GM12878 (cell line): ENCODE results near the gene COG1. TPM values are rescaled to one million over a fixed set of nuclear protein-coding genes. Genes with fewer than 3 reads are reported as not detected.

Experiments used
- ATAC-seq: fragments of 200-7000 bp; cut with Tn5 transposase; 3 replicates; pipeline ENCODE4 v1.9.1; 2020; ENCODE audit warnings: mild to moderate bottlenecking, moderate library complexity
- BruUV-seq: library from RNA; stranded (reverse); fragments of 400-500 nt; replicated peaks from 2 replicates; lab custom pipeline; 2021; lab: Mats Ljungman, UMichigan
- CTCF ChIA-PET: fragments of 300-600 bp; sonication (Branson Sonifier 250); formaldehyde crosslinking; extraction: SDS; loops from one replicate; lab custom pipeline; 2021; ENCODE audit warnings: inconsistent platforms; lab: Yijun Ruan, JAX
- POLR2A ChIA-PET: fragments of 350-600 bp; formaldehyde crosslinking; extraction: SDS; loops from one replicate; lab custom pipeline; 2021; ENCODE audit warnings: inconsistent platforms; lab: Charles Lee
- RAD21 ChIA-PET: fragments of 300-600 bp; sonication (Branson Sonifier 250); formaldehyde crosslinking; loops from one replicate; lab custom pipeline; 2023; ENCODE audit warnings: antibody characterized with exemption; ENCODE audit not compliant: unreplicated experiment; lab: Charles Lee
- SMC1A ChIA-PET: fragments of 300-600 bp; sonication (Branson Sonifier 250); formaldehyde crosslinking; loops from one replicate; lab custom pipeline; 2023; ENCODE audit not compliant: unreplicated experiment, uncharacterized antibody; lab: Charles Lee
- DNase-seq: peaks from one replicate; pipeline ENCODE4 v3.0.0-alpha.2; 2011; ENCODE audit warnings: low read depth, low spot score
- FAIRE-seq: peaks from 3 replicates; lab custom pipeline; 2011; peaks lifted over from hg19 to GRCh38; lab: Jason Lieb, UNC
- H2AFZ ChIP-seq: 2 replicates; pipeline ENCODE4 v1.6.0; 2011; ENCODE audit warnings: low read depth, low read length, control low read depth; ENCODE audit not compliant: control insufficient read depth
- H3K27ac ChIP-seq: 2 replicates; pipeline ENCODE4 v1.5.1; 2011; ENCODE audit warnings: control low read depth; ENCODE audit not compliant: control insufficient read depth, insufficient read depth
- H3K27me3 ChIP-seq, 2 experiments: replicated peaks in 1 of 2; 2 replicates each; pipeline versions ENCODE4 v1.6.0 to v1.6.1; 2011; ENCODE audit warnings: low read length in 1 of 2; ENCODE audit not compliant: control insufficient read depth in 2 of 2, insufficient read depth in 2 of 2
- H3K36me3 ChIP-seq, 2 experiments: 2 replicates each; pipeline ENCODE4 v1.5.1; 2011; ENCODE audit warnings: low read length in 1 of 2; ENCODE audit not compliant: control insufficient read depth in 2 of 2, insufficient read depth in 2 of 2
- H3K4me1 ChIP-seq: 2 replicates; pipeline ENCODE4 v1.6.1; 2011; ENCODE audit warnings: mild to moderate bottlenecking, low read length, moderate library complexity, mixed read lengths; ENCODE audit not compliant: control insufficient read depth, insufficient read depth
- H3K4me2 ChIP-seq: 2 replicates; pipeline ENCODE4 v1.6.0; 2011; ENCODE audit warnings: control low read depth; ENCODE audit not compliant: control insufficient read depth, insufficient read depth
- H3K4me3 ChIP-seq: fragments of 200-600 bp; sonication (generic); 2 replicates; pipeline ENCODE4 v1.5.1; 2016
- H3K79me2 ChIP-seq: 2 replicates; pipeline ENCODE4 v1.6.0; 2011; ENCODE audit warnings: low read length; ENCODE audit not compliant: control insufficient read depth, insufficient read depth
- H3K9ac ChIP-seq: 2 replicates; pipeline ENCODE4 v1.8.0; 2011; ENCODE audit warnings: low read length, control low read depth, mixed read lengths; ENCODE audit not compliant: control insufficient read depth, insufficient read depth
- H3K9me3 ChIP-seq: replicated peaks from 3 replicates; pipeline ENCODE4 v1.5.1; 2011; ENCODE audit warnings: mild to moderate bottlenecking, low read length; ENCODE audit not compliant: control insufficient read depth, insufficient read depth
- H4K20me1 ChIP-seq: 2 replicates; pipeline ENCODE4 v1.6.0; 2011; ENCODE audit not compliant: control insufficient read depth, insufficient read depth
- CTCF ChIP-seq, 3 experiments: IDR thresholded peaks in 2 of 3; conservative IDR thresholded peaks in 1 of 3; 2 replicates each; pipeline ENCODE4 v1.5.1; 2011; ENCODE audit warnings: low read depth in 3 of 3, low read length in 3 of 3, mild to moderate bottlenecking in 3 of 3, control low read depth in 2 of 3, moderate library complexity in 2 of 3, inconsistent platforms in 1 of 3, mixed read lengths in 1 of 3; ENCODE audit not compliant: control insufficient read depth in 2 of 3, insufficient read depth in 1 of 3; ENCODE audit errors: extremely low read depth in 1 of 3
- IRF4 ChIP-seq: IDR thresholded peaks from 2 replicates; pipeline ENCODE4 v1.6.1; 2011; ENCODE audit warnings: low read depth, low read length
- MAX ChIP-seq: IDR thresholded peaks from 2 replicates; pipeline ENCODE4 v1.6.1; 2012; ENCODE audit warnings: low read depth, low read length, improper control_type of control experiment
- NBN ChIP-seq: fragments of 450-650 bp; IDR thresholded peaks from 2 replicates; pipeline ENCODE4 v1.6.1; 2016
- PML ChIP-seq: IDR thresholded peaks from 2 replicates; pipeline ENCODE4 v1.6.1; 2012; ENCODE audit warnings: low read length, inconsistent platforms
- SMAD5 ChIP-seq: IDR thresholded peaks from 2 replicates; pipeline ENCODE4 v1.6.1; 2016; ENCODE audit warnings: antibody characterized with exemption, low read depth
- WGBS: methylation state at CpG from one replicate; pipeline ENCODE4 v1.1.6; 2016; ENCODE audit warnings: low lambda C conversion rate; ENCODE audit not compliant: insufficient replicate concordance, insufficient coverage; ENCODE audit errors: missing lambda C conversion rate; 5-methylcytosine and 5-hydroxymethylcytosine counted together
- in situ Hi-C: fragments of 300-500 bp; cut with MboI; formaldehyde crosslinking; loops from 9 replicates; pipeline ENCODE4 v1.14.3; 2018; ENCODE audit warnings: mixed read lengths
- intact Hi-C: fragments of 100-400 bp; cut with micrococcal nuclease; formaldehyde crosslinking; loops from one replicate; pipeline ENCODE4 v1.14.2; 2022; ENCODE audit not compliant: unreplicated experiment
- polyA plus RNA-seq, 11 experiments: library from polyadenylated mRNA; depleted of rRNA in 4 of 11; unstranded in 6 of 11; stranded (reverse) in 5 of 11; fragments of >200 nt; fragmentation: Nextera tagmentation in 4 of 11; fragmentation: Illumina TruSeq in 1 of 11; extraction: Ambion mirVana in 4 of 11; extraction: Trizol in 1 of 11; gene quantifications; 1 replicate in 1 of 11; 2 replicates in 10 of 11; pipeline versions ENCODE4 v1.2.1 to v1.2.3, GENCODE V29; 2011 to 2016; ENCODE audit warnings: inconsistent platforms in 2 of 11, missing spikeins in 2 of 11, low read depth in 1 of 11
- total RNA-seq, 4 experiments: library from RNA; depleted of rRNA in 3 of 4; stranded (reverse); fragments of >200 nt in 3 of 4; fragmentation: Illumina TruSeq in 1 of 4; extraction: Trizol in 1 of 4; gene quantifications; 2 replicates each; pipeline versions ENCODE4 v1.2.1 to v1.2.3, GENCODE V29; 2013 to 2021
- TF ChIP-seq, protein P1 (sequence below): fragments of 450-650 bp; IDR thresholded peaks from 2 replicates; pipeline ENCODE4 v1.6.1; 2018; ENCODE audit warnings: borderline replicate concordance, mild to moderate bottlenecking; ENCODE audit not compliant: partially characterized antibody

The COG1 gene
- total and polyA plus RNA-seq, 10 of the 15 experiments (the other 5 are each of a cell fraction or from before 2014, with no cell fraction given) = 10.5 to 24.1 (median 18.1) TPM

GRCh38 chr17:73215447-73215846 is 22.6 kb downstream of the COG1 start:
- Histone ChIP-seq H3K4me2 (no peak overlapping the region), H3K79me2 (no peaks in the 10 kb centered on the region; the same call in none of the 2 replicates), H3K9me3 (no peaks in the 10 kb centered on the region), H3K9ac (no peak overlapping the region), H3K36me3 (peaks cover 5 to 12% of the 10 kb centered on the region in 2 experiments), H3K4me3 (no peak overlapping the region), H4K20me1 (no peaks in the 10 kb centered on the region; the same call in 1 of the 2 replicates), H3K4me1 (peaks cover 4% of the 10 kb centered on the region; the same call in 1 of the 2 replicates), H3K27ac (no peak overlapping the region), H3K27me3 (no peaks in the 10 kb centered on the region), H2AFZ (no peak overlapping the region)
- ChIA-PET SMC1A (interaction anchor here (0.6 to 4.7 kb wide), 5 partner anchors 10 to 20 kb away, joined by 3 to 27 read pairs (median 4); a partner anchor contains a TSS), POLR2A (interaction anchor here (1.3 to 1.6 kb wide), 2 partner anchors 10 to 16 kb away, joined by 3 to 4 read pairs; a partner anchor contains a TSS), CTCF (interaction anchor here (1.1 to 4.1 kb wide), 4 partner anchors 12 to 155 kb away, joined by 3 to 24 read pairs (median 5); a partner anchor contains a TSS), RAD21 (no interaction called here)
- DNase-seq (no peak), FAIRE-seq (no peak), ATAC-seq (peak; percentile 79)
- no TSS peak for BruUV-seq
- TF ChIP-seq SMAD5 = no peak
- TF ChIP-seq CTCF (IDR thresholded peaks at IDR 0.05 in 2 of 3, conservative IDR thresholded peaks at IDR 0.05 in 1 of 3; ENCODE audit: control insufficient read depth in 2 of 3, extremely low read depth in 1 of 3, insufficient read depth in 1 of 3, low read depth in 3 of 3, low read length in 3 of 3) = peak in 2 of 3 experiments; percentile 0 to 30; a peak in 1 of 6 replicates
- in situ Hi-C loops (no loop called here), intact Hi-C loops (no loop called here)
- WGBS = 97% methylated on average over 2 of the region's 2 CpGs

DNA sequence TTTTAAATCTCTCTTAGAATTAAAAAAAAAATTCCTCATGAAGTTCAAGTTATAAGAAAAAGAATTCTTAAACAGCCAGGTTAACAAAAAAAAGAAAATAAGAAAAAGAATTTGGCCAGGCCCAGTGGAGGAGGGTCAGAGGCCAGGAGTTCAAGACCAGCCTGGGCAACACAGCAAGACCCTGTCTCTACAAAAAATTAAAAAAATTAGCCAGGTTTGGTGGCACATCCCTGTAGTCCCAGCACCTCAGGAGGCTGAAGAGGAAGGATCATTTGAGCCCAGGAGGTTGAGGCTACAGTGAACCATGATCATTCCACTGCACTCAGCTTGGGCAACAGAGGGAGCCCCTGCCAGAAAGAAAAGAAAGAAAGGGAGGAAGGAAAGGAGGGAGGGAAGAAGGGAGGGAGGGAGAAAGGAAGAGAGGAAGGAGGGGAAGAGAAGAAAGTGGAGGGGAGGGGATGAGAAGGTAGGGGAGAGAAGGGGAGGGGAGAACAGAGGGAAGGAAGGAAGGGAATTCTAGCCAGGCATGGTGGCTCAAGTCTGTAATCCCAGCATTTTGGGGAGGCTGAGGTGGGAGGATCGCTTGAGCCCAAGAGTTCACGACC is 30.9 kb downstream of the COG1 start:
- in situ Hi-C loops (no loop called here), intact Hi-C loops (no loop called here)
- 100% methylated on average over 2 of the region's 2 CpGs for WGBS
- BruUV-seq = no TSS peak
- Histone ChIP-seq H3K4me2 (no peak overlapping the region), H2AFZ (no peak overlapping the region), H3K27me3 (no peaks in the 10 kb centered on the region), H3K4me1 (peaks cover 10% of the 10 kb centered on the region), H3K9me3 (no peaks in the 10 kb centered on the region), H3K79me2 (peaks cover 43% of the 10 kb centered on the region), H3K27ac (no peak overlapping the region), H4K20me1 (no peaks in the 10 kb centered on the region), H3K36me3 (peaks cover 0 to 3% of the 10 kb centered on the region in 2 experiments; a peak in 2 of 4 replicates), H3K9ac (no peak overlapping the region), H3K4me3 (no peak overlapping the region)
- ChIA-PET RAD21 (no interaction called here), POLR2A (interaction anchor here (0.6 kb wide), 1 partner anchor 32 kb away, joined by 4 read pairs; no protein-coding TSS in a partner anchor), CTCF (interaction anchor here (1.1 to 1.8 kb wide), 2 partner anchors 146 to 498 kb away, joined by 4 to 6 read pairs; no protein-coding TSS in a partner anchor), SMC1A (interaction anchor here (1.1 to 2.0 kb wide), 2 partner anchors 8 to 26 kb away, joined by 3 to 6 read pairs; a partner anchor contains a TSS)
- ATAC-seq (no peak), DNase-seq (no peak), FAIRE-seq (no peak)
- TF ChIP-seq NBN (no peak), MAX (no peak), PML (no peak), IRF4 (no peak)
- TF ChIP-seq, protein P1, sequence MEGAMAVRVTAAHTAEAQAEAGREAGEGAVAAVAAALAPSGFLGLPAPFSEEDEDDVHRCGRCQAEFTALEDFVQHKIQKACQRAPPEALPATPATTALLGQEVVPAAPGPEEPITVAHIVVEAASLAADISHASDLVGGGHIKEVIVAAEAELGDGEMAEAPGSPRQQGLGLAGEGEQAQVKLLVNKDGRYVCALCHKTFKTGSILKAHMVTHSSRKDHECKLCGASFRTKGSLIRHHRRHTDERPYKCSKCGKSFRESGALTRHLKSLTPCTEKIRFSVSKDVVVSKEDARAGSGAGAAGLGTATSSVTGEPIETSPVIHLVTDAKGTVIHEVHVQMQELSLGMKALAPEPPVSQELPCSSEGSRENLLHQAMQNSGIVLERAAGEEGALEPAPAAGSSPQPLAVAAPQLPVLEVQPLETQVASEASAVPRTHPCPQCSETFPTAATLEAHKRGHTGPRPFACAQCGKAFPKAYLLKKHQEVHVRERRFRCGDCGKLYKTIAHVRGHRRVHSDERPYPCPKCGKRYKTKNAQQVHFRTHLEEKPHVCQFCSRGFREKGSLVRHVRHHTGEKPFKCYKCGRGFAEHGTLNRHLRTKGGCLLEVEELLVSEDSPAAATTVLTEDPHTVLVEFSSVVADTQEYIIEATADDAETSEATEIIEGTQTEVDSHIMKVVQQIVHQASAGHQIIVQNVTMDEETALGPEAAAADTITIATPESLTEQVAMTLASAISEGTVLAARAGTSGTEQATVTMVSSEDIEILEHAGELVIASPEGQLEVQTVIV = no peak
